Activated effector memory CD4-positive, alpha-beta T cell treated with anti-CD3 and anti-CD28 coated beads, Interleukin-2, amount 50 U/mL, for 16 hours (primary cell): ENCODE measurements around the gene SGCG.

ENCODE experiments used
- DNase-seq: peaks from one replicate; pipeline ENCODE4 v3.0.0-alpha.2; 2020

The SGCG gene

GRCh38 chr13:23344931-23345595 is 164.3 kb downstream of the SGCG start:
- DNase-seq, result no peak

- no peak for DNase-seq
Observed at GRCh38 chr13:23347601-23348000, 166.8 kb downstream of the SGCG start.

- DNase-seq, result no peak
Observed at GRCh38 chr13:23348262-23349127, 167.7 kb downstream of the SGCG start.

- DNase-seq, result no peak
Observed at GRCh38 chr13:23349161-23349897, 168.6 kb downstream of the SGCG start.

- no peak for DNase-seq
Observed at GRCh38 chr13:23350009-23350408, 169.2 kb downstream of the SGCG start.

GRCh38 chr13:23352161-23352560 is 171.4 kb downstream of the SGCG start:
- no peak for DNase-seq

- no peak for DNase-seq
Observed at GRCh38 chr13:23354520-23354919, 173.7 kb downstream of the SGCG start.

GRCh38 chr13:23356368-23356767 is 175.6 kb downstream of the SGCG start:
- DNase-seq, result no peak

- no peak for DNase-seq
Observed at GRCh38 chr13:23357349-23357748, 176.6 kb downstream of the SGCG start.

GRCh38 chr13:23359882-23360281 is 179.1 kb downstream of the SGCG start:
- no peak for DNase-seq

- DNase-seq, result no peak
Observed at GRCh38 chr13:23365652-23366051, 184.9 kb downstream of the SGCG start.

GRCh38 chr13:23367907-23368306 is 187.1 kb downstream of the SGCG start:
- no peak for DNase-seq

GRCh38 chr13:23372264-23372906 is 191.6 kb downstream of the SGCG start:
- no peak for DNase-seq
